AG04449 (cell line): ENCODE data around the gene KMT2D.
A peak's percentile ranks its signal among the peaks of the same experiment; 100 is the strongest.

Experiments
- CTCF ChIA-PET: fragments of 350-600 bp; formaldehyde crosslinking; extraction: SDS; loops from one replicate; lab custom pipeline; 2021; ENCODE audit warnings: antibody characterized with exemption; lab: Yijun Ruan, JAX
- POLR2A ChIA-PET: fragments of 400-600, 350-600 bp; formaldehyde crosslinking; extraction: SDS; loops from one replicate; lab custom pipeline; 2020; ENCODE audit warnings: antibody characterized with exemption, inconsistent platforms; lab: Yijun Ruan, JAX
- DNase-seq: peaks from one replicate; pipeline ENCODE4 v3.0.0-alpha.2; 2010; ENCODE audit warnings: low read depth, low spot score
- H3K4me3 ChIP-seq: 2 replicates; pipeline ENCODE4 v1.5.1; 2011; ENCODE audit warnings: low read depth, mild to moderate bottlenecking, control low read depth, low read length
- CTCF ChIP-seq: IDR thresholded peaks from one replicate; pipeline ENCODE4 v1.5.1; 2011; ENCODE audit warnings: mild to moderate bottlenecking, moderate library complexity, low read length, control low read depth, inconsistent platforms; ENCODE audit not compliant: insufficient read depth; ENCODE audit errors: missing control alignments

The KMT2D gene

GRCh38 chr12:49094160-49094974 lies 33.8 kb upstream of the KMT2D start, which contains the start of gene DHH:
TSS of gene DHH (minus strand) at chr12:49094801. CDS start at chr12:49094512, 289 bp downstream.
- CTCF ChIA-PET, result interaction anchor here (0.9 to 21.3 kb wide), 11 partner anchors 11 to 141 kb away, joined by 3 to 430 read pairs (median 9); partner anchors contain the start of genes LMBR1L and TUBA1B
- POLR2A ChIA-PET, result interaction anchor here (5.8 kb wide), 1 partner anchor 36 kb away, joined by 20 read pairs; the partner anchor contains the start of gene TUBA1B
- peak within 1 kb of the TSS; percentile 12 for H3K4me3 ChIP-seq
- DNase-seq, result no peak
- no peak for TF ChIP-seq CTCF

- no peak for TF ChIP-seq CTCF
- H3K4me3 ChIP-seq, result peak overlapping the region; percentile 12; the same call in 1 of the 2 replicates
- DNase-seq, result no peak
- ChIA-PET CTCF (interaction anchor here (0.9 to 21.3 kb wide), 11 partner anchors 10 to 141 kb away, joined by 3 to 430 read pairs (median 8); partner anchors contain the start of genes LMBR1L and TUBA1B), POLR2A (interaction anchor here (0.6 to 5.8 kb wide), 2 partner anchors 16 to 37 kb away, joined by 5 to 20 read pairs; partner anchors contain the start of gene TUBA1B)
Observed at GRCh38 chr12:49093792-49094159, 33.2 kb upstream of the KMT2D start.

- ChIA-PET POLR2A (interaction anchor here (5.8 kb wide), 1 partner anchor 38 kb away, joined by 20 read pairs; the partner anchor contains the start of gene TUBA1B), CTCF (interaction anchor here (0.7 to 21.3 kb wide), 15 partner anchors 7 to 125 kb away, joined by 3 to 430 read pairs (median 9); partner anchors contain the start of genes LMBR1L, RHEBL1 and TUBA1B)
- TF ChIP-seq CTCF, result no peak
- no peak for DNase-seq
- no peak overlapping the region for H3K4me3 ChIP-seq
Observed at GRCh38 chr12:49092816-49093406, 32.3 kb upstream of the KMT2D start.

- ChIA-PET CTCF (interaction anchor here (0.7 to 21.3 kb wide), 14 partner anchors 8 to 141 kb away, joined by 3 to 430 read pairs (median 8); partner anchors contain the start of genes LMBR1L and RHEBL1), POLR2A (interaction anchor here (5.8 kb wide), 1 partner anchor 38 kb away, joined by 20 read pairs; the partner anchor contains the start of gene TUBA1B)
- H3K4me3 ChIP-seq, result peak overlapping the region; percentile 41
- DNase-seq, result no peak
- peak; percentile 40 for TF ChIP-seq CTCF
Observed at GRCh38 chr12:49092086-49092815, 31.7 kb upstream of the KMT2D start.

- CTCF ChIA-PET, result interaction anchor here (0.9 to 21.3 kb wide), 11 partner anchors 8 to 142 kb away, joined by 5 to 430 read pairs (median 10); partner anchors contain the start of genes LMBR1L and RHEBL1
- no peak for TF ChIP-seq CTCF
- DNase-seq, result no peak
- H3K4me3 ChIP-seq, result peak overlapping the region; percentile 41
- POLR2A ChIA-PET, result interaction anchor here (5.8 kb wide), 1 partner anchor 39 kb away, joined by 20 read pairs; the partner anchor contains the start of gene TUBA1B
Observed at GRCh38 chr12:49091836-49092085, 31.2 kb upstream of the KMT2D start.
